ENCODE measurements around the gene ODAD3.
A peak's percentile ranks its signal among the peaks of the same experiment; 100 is the strongest.
"Not testable (repeated sequence)": the region's sequence is repeated elsewhere in the genome, so short reads cannot be mapped to it uniquely, and the experiment has no call there.

Gene ODAD3

DNA sequence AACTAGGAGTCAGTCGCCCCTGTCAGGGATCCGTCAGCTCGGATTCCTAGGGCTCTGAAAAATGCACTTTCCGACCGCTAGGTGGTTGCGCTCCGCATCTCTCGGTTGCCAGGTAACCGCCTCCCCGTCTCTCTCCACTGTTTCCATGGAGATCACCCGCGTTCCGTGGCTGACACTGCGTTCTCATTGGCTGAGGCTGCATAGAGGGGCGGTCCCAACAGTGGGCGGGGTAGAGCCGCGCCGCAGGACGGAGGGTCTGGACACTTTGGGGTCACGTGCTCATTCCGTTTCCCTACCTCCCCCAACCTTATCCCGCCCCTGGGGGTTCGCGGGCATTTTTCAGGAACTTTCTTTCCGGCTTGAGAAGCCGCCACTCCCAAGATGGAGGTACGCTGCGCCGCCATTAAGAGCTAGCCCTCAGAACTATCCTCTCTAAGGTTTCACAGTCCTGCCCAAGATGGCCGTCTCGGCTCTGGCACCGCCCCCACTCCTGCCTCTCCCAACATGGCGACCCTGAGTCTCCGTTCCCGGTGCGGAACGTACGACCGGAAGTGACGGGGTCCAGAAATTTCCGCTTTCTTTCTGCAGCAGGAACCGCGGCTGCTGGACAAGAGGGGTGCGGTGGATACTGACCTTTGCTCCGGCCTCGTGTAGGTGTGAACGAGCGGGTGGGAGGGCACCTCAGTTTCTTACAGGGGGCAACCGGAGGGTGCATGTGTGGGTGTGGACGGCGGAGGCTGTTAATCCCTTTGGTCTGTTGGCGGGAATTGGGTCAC, at the start of gene ODAD3, which contains the start of gene PRKCSH:
ODAD3 (minus strand) TSS at position 65 of the 776 bp plus-strand sequence. CDS start 105 bp downstream, outside the sequence.
PRKCSH (plus strand) TSS at position 579 of the 776 bp plus-strand sequence. CDS start 483 bp downstream, outside the sequence.
- peak; percentile 100 for DNase-seq

DNA sequence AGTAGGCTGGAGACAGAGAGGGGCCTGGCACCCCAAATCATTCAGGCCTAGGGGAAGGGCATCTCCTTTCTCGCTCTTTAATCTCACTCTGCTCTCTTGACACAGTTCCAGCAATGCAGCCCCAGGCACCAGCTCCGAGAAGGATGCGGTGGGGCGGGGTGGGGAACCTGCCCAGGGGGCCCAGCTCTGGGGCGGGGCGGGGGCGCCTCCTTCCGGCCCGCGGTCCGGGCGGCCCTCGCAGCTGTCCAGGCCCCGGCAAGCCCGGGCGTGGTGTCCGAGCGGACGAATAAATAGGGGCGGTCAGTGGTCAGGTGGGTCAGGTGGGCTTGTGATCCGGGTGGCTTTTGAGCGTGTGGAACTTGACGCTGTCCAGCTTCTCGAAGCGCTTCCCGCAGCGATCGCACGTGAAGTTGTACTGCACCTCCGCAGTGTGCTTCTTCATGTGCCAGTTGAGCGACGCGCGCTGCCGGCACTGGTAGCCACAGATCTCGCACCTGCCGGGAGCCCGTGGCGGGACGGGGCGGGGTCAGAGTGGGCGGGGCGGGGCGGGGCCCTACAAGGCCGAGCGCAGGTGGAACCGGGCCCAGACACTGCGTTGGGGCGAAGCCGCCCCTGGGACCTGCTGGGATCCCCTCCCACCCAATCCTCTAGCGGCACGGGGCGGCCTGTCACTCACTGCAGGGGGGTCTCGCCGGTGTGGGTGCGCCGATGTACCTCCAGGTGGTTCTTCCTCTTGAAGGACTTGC, 48.6 kb upstream of the ODAD3 start:
- no peak for DNase-seq

DNA sequence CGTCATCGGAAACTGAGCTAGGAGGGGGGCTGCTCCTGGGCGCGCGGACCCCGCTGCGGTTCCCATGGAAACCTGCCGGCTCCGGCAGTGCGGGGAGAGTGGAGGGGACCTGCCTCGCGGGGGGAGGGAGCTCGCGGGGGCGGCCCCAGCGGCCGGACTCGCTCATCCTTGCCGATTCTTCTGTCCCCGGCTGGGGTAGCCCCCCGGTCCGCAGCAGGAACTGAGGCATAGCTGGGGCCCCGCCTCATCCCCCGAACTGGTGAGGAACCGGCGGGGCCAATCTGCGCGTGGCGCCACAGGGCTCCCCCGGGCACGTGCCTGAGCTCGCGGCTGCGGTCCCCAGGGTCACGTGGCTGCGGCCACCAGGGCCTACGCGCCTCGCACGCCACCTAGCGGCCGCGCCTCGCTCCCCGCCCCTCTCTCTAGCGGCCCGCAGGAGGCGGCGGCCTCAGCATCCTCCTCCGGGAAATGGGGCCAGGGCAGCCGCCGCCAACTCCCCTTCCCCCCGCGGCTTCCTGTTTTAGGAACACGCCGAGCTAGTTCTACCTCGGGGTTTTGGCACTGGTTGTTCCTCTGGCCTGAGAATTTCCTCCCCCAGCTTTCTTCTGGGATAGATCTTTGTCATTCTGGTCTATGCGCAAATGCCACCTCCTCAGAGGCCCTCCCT, 47.6 kb upstream of the ODAD3 start:
- peak; percentile 100 for DNase-seq

DNA sequence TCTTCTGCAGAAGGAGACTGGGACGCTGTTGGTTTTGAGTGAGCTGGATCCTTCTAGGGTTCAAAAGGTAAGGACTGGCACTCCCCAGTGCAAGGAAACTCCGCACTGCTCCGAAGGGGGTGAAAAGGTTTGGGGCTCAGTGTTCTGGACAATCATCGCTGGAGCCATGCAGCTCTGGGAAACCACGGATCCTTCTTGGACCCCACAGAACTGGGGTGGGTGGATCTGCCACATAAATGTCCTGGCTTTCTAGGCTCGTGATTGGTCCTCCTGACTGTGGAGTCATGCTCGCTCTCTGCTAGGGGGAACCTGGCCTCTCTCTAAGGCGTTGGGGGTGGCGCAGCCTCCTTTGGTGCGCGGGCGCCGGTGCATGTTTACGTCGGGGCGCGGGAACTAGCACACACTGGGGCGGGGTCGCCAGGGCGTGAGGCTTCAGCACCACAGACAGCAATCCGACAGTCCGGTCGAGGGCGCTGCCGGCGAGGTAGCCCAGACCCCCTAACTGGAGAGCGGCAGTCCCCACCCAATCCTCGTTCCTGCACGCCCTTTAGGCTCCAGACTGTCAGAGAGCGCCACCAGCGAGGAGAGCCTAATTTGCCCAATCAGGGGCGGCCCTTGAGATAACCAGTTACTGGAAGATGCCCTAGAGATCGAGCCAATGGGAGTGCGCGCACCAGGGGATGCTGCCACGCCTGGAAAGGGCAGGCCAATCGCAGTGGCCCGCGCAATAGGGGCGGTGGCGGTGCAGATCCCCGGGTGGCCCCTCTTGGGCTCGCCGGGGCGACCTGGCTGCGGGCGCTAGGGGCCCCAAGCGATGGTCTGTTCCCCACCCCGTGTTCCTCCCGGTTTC, 46.8 kb upstream of the ODAD3 start:
- DNase-seq = peak; percentile 100

DNA sequence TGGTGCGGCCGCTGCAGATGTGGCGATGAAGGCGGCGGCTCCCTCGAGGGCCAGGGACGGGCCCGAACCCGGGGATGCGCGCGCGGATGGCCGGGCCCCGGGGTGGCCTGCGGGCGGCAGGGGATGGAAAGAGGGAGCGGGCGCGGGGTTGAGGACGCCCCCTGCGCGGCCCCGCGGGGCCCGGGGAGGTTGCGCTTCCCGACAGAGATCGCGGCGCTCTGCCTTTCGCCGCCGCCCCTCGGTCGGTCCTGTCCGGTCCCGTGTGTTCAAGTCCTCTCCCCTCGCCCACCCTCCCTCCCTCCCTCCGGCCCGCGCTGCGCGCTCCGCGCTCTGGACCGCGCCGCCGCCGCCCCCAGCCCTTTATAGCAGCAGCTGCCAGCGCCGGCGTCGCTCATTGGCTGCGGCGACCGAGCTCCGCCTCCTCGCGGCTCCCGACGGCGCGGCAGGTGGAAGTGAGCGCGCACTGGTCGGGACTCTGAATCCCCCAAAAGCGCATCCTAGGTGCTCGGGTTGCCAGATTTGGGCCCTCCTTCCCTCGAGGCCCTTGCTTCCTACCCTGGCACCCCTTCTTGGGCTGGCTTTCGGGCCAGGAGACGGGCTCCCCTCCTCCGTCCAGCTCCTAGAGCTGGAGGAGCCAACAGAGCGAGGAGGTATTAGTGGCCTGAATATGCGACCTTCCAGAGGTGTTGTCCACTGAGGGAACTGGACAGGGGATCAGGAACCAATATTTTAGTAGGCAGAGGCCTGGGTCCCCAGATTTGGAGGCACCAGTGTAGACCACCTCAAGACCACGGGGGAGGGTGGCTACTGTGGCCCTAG, 46.0 kb upstream of the ODAD3 start, which contains the start of gene ELAVL3:
ELAVL3 (minus strand) TSS at position 332 of the 819 bp plus-strand sequence. CDS start 438 bp downstream, outside the sequence.
- no peak for DNase-seq

DNA sequence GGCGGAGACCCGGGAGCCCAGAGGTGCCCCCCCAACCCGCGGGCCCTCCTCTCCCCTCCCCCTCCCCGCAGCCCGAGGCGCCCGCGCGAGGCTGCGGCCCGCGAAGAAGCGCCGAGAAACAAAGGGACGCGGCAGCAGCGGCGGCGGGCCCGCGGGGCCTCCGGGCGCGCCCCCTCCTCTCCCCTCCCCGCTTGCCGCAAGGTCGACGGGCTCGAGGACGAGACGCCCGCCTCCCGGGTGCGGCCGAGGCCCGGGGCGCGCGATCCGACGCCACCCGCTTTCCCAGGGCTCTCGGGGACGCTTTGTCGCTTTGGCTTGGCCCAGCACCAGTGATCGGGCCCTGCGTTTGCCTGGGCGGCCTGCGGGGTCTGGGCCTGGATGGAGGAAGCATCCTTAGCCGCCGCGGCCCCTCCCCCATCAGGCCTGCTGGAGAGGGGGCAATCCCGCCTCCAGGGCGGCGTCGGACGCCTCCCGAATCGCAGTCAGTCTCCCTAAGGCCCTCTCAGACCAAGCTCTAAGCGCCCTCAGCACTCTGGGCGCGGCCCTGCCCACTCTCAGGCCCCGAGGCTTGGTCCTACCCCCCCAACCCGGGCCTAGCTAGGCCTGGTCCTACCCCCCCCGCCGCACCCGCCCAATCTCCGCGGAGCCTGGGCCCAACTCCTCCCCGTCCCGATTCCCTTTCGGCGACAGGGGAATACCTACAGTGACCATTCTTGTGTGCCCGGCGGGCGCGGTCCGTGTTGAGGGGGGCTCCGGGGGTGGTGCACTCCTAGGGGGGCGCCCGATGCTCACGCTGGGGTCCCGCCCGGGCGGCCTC, 45.2 kb upstream of the ODAD3 start:
- DNase-seq = no peak

DNA sequence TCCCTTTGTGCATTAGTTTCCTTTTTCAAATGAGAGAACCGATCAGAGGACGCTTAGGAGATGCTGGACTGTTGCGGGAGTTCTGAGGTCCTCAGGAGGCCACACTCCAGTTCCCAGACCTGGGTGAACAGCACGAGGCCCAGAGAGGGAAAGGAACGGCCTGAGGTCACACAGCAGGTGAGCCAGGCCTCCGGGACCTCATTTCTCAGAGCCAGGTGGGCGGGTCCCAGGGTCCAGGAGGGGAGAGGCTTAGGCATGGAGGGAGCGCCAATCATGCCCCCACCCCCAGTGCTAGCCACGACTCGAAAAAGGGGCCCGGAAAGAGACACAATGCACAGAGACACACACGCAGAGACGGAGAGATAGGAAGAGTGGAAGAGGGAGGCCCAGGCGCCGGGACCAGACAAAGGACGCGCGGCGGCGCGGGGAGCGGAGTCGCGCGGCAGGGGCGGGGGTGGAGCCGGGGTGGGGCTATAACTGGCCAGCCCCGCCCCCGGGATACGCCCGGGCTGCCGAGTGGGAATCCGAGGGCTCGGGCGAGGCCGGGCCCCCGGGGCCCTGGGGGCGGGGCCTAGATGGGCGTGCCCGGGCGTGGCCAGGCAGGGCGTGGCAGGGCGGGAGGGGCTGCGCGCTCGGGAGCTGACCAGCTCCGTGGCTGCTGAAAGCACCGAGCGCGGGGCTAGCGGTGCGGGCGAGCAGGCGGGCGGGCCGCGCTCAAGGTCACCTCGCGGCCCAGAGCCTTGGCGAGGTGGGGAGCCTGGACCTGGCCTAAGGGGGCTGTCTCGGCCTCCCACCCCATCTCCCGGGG, 44.4 kb upstream of the ODAD3 start:
- no peak for DNase-seq

DNA sequence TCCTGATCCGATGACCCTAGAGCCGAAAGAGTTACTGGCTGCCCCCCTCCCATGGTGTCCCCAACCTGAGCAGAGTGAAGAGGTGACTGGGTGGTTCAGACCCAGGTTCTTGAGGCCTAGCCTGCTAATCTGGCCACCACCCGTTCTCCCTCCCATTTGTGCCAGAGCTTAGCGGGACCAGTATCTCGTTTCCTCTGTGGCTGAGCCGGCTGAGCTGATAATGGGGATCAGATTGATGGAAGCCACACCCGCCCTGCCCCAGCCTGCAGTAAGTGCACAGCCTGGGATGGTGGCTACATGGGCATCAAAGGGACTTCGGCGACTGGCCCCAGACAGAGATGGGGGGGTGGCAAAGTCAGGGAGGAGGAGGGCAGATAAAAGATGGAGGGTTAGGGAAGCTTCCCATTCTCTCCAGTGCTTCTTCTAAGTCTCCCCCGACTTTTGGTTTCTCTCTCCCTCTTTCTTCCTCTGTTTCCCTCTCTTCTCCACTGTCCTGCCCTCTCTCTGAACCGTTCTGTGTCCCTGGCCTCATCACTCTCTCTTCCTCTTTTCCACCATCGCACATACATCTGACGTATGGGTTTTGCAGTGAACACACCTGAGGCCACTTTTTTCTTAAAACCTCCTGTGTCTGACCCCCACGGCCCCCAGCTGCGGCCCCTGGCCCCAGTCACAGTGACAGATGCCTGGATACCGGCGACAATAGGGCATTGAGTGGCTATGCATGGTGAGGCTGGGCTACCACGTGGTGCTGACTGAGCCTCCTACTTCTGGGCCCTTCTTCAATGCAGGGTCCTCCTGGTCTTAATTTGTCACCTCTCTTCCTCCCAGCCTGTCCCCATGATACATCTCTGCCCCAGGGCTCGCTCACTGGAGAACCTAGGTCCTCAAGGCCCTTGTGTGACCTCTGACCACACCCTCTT, 43.5 kb upstream of the ODAD3 start:
- no peak for DNase-seq

DNA sequence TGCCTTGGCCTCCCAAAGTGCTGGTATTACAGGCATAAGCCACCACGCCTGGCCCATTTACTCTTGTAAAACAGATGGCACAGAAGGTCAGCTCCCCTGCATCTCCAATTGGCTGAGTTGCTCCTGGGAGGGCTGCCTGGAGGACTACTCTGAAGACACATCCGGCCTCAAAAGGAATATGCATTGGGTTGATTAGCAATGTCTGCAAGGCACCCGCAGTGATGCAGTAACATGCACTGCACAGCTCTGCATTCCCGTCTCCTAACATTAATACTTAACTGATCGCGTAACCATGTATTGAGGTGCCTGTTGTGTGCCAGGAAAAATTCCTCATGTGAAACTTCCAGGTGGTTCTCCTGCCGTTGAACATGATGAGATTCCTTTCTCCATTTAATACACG, 40.9 kb upstream of the ODAD3 start:
- DNase-seq = no peak

DNA sequence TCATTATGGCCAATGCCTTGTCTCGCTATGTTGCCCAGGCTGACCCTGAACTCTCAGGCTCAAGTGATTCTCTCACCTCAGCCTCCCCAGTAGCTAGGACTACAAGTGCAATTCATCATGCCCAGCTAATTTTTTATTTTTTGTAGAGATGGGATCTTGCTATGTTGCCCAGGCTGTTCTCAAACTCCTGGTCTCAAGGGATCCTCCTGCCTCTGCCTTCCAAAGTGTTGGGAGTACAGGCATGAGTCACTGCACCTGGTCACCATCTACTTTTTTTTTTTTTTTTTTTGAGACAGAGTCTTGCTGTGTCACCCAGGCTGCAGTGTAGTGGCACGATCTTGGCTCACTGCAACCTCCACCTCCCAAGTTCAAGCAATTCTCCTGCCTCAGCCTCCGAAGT, 40.4 kb upstream of the ODAD3 start:
- DNase-seq = not testable (repeated sequence)

DNA sequence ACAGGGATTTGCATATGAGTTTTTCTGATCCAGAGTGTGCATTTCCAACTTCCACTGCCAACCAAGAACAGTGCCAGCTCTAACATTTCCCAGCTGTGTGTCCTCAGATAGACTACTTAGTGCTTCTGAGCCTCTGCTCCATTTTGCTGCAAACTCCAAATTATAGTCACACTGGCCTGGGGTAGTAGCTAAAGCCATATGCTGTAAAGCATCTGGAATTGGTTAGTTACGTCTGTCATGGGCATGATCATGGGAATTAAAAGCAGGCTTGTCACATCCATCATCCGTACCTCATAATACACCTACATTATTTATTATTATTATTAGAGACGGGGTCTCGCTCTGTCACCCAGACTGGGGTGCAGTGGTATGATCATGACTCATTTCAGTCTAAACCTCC, 38.8 kb upstream of the ODAD3 start:
- no peak for DNase-seq

DNA sequence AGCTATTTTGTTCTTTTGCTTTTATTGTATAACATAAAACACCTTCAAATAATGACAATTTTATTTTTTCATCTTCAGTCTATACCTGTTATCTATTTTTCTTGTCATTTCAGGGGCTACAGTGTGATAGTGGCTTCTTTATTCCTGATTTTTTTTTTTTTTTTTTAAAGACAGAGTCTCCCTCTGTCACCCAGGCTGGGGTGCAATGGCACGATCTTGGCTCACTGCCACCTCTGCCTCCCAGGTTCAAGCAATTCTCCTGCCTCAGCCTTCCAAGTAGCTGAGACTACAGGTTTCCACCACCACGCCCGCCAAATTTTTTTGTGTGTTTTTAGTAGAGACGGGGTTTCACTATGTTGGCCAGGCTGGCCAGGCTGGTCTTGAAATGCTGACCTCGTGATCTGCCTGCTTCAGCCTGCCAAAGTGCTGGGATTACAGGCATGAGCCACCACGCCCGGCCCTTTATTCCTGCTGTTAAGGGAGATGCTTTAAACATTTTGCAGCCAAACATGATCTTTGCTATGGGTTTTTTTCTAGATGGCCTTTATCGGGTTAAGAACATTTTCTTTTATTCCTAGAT, 33.4 kb upstream of the ODAD3 start:
- not testable (repeated sequence) for DNase-seq

DNA sequence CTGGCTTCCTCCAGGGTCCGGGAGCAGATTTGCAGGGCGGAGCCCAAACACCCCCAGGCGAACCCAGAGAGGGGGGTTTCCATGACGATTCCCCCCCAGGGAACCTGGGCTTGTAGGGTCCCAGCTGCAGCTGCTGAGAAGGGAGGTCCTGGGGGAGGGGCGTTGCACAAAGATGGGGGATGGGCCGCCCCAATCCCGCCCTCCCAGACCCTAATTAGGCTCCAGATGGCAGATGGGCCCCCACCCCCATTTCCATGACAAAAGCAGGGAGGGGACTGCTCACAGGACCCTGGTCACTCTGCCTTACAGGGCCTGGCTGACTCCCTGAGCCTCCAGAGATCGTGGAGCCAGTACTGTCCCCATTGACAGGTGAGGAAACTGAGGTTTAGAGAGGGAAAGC, 30.7 kb upstream of the ODAD3 start:
- DNase-seq = no peak

DNA sequence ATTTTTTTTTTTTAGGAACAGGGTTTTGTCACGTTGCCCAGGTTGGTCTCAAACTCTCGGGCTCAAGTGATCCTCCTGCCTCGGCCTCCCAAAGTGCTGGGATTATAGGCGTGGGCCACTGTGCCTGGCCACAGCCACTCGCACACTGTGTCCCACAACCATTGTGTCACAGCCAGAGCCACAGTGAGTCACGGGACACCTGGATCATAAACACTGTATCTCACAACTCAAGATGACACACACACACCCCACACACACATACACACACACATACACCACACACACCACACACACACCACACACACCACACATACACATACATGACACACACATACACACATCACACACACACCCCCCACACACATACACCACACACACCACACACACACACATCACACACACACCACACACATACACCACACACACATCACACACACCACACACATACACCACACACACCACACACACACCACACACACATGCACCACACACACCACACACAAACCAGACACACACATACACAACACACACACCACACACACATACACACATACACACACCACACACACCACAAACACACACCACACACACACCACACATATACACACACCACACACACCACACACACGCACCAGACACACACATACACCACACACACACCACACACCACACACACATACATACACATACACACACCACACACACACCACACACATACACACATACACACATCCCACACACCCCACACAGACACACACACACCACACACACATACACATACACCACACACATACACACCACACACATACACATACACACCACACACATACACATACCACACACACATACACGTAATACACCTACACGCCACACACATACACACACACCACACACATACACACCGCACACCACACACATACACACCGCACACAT, 29.7 kb upstream of the ODAD3 start:
- DNase-seq = no peak

DNA sequence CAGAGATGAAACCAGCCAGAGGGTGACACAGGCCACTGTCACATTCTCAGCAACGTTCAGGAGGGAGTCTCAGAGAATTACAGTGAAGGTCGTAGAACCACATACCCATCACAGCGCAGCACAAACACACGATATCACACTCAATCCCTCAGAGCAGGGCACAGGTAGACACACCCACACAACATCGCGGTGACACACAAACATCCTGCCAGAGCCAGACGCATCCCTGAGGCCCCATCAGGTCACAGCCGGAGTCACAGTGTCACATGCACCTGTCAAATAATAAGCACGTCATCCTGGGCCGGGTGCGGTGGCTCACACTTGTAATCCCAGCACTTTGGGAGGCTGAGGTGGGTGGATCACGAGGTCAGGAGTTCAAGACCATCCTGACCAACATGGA, 28.5 kb upstream of the ODAD3 start:
- DNase-seq = no peak

DNA sequence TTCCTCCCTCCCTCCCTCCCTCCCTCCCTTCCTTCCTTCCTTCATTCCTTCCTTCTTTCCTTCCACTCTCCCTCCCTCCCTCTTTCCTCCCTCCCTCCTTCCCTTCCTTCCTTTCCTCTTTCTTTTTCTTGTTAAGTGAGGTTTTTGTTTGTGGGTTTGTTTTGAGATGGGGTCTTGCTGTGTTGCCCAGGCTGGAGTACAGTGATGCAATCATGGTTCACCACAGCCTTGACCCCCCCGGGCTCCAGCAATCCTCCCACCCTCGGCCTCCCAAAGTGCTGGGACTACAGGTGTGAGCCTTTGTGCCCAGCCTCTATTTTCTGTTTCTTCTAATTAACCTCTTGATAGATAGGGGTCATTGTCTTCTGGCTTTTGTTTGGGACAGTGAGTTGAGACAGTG, 26.5 kb upstream of the ODAD3 start:
- no peak for DNase-seq

DNA sequence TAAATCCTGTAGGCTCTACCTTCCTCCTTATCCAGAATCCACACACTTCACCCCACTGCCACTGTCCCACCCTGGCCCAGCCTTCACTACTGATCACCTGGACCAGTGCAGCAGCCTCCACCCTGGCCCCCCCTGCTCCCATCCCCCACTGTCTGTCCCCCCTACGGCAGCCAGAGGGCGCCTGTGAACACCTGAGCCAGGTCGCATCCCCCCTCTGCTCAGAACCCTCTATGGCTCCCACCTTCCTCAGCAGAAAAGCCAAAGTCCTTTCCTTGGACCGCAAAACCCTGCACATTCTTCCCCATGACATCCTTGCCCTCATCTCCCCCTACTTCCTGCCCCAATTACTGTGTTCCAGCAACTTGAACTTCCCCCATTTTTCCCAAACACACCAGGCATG, 25.3 kb upstream of the ODAD3 start:
- DNase-seq = peak; percentile 43
